HUES6 (cell line): ENCODE measurements around the gene TMEM156.

Experiments
- H3K27ac ChIP-seq: 2 replicates; pipeline ENCODE4 v1.7.0; 2013; ENCODE audit warnings: low read depth, mild to moderate bottlenecking, low read length, inconsistent platforms
- H3K27me3 ChIP-seq: 2 replicates; pipeline ENCODE4 v1.6.1; 2013; ENCODE audit warnings: low read length; ENCODE audit not compliant: control insufficient read depth, insufficient read depth
- H3K36me3 ChIP-seq: 2 replicates; pipeline ENCODE4 v1.6.1; 2013; ENCODE audit warnings: low read length; ENCODE audit not compliant: control insufficient read depth, insufficient read depth
- H3K4me1 ChIP-seq: 2 replicates; pipeline ENCODE4 v1.6.1; 2013; ENCODE audit warnings: low read length; ENCODE audit not compliant: control insufficient read depth, insufficient read depth
- H3K4me3 ChIP-seq: 2 replicates; pipeline ENCODE4 v1.5.1; 2013; ENCODE audit warnings: low read depth, low read length
- H3K9ac ChIP-seq: one replicate; pipeline ENCODE4 v1.6.1; 2013; ENCODE audit warnings: mild to moderate bottlenecking, low read length
- H3K9me3 ChIP-seq: 2 replicates; pipeline ENCODE4 v1.6.1; 2013; ENCODE audit warnings: low read depth, low read length; ENCODE audit not compliant: control insufficient read depth, insufficient read depth

TMEM156 gene, protein sequence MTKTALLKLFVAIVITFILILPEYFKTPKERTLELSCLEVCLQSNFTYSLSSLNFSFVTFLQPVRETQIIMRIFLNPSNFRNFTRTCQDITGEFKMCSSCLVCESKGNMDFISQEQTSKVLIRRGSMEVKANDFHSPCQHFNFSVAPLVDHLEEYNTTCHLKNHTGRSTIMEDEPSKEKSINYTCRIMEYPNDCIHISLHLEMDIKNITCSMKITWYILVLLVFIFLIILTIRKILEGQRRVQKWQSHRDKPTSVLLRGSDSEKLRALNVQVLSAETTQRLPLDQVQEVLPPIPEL

DNA sequence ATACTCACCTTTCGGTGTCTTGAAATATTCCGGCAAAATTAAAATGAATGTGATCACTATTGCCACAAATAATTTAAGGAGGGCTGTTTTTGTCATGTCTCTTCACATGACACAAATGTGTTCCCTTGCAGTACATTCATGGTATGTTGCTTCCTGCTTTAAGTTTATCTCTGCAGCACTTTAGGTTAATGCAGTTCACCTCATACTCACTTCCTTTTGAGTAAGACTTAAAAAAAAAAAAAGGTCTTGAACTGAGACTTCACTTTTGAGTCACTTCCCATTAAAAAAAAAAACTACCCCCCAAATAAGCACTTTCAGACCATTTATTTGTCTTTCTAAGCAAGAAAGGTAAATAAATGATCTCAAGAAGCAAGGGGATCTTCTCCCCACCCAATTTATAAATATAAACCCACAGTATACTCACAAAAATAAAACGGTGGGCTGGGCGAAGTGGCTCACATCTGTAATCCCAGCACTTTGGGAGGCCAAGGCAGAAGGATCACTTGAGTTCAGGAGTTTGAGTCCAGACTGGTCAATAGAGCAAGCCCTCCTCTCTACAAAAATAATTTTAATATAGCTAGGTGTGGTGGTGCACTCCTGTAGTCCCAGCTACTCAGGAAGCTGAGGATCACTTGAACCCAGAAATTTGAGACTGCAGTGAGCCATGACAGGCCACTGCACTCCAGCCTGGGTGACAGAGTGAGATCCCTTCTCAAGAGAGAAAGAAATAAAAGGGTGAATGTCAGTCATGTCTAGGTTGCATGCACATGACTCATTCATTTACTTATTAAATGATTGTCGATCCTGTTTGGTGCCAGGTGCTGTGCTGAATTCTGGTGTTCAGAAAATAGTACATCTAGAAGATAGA is at the start of gene TMEM156:
TMEM156 (minus strand) TSS at position 192 of the 868 bp plus-strand sequence; CDS start at position 96, 96 bp downstream.
- Histone ChIP-seq H3K27ac (no peak within 1 kb of the TSS), H3K9ac (no peak within 1 kb of the TSS), H3K4me1 (no peaks in the 10 kb centered on the region)

DNA sequence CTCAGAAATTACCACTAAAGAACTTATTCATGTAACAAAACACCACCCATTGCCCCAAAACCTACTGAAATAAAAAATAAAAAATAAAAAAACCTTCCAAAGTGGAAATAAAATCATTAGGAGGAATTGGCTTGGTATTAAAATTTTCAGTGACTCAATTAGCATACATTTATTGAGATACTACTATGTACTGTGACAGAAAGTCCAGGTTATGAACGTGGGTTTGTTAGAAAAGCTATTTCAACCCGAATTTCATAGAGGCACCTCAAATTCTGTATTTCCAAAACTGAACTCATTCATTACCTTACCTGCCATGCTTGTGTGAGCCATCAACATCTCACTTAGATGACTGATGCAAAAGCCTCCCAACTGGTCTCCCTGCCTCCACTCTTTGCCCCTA is 46.6 kb upstream of the TMEM156 start:
- 0 out of 2 replicates have a peak, but pooled peaks cover 5% of the 10 kb centered on the region for H3K36me3 ChIP-seq
- H3K9ac ChIP-seq, result no peak overlapping the region
- H3K4me3 ChIP-seq, result no peak overlapping the region
- H3K9me3 ChIP-seq, result no peaks in the 10 kb centered on the region
- H3K27me3 ChIP-seq, result no peaks in the 10 kb centered on the region
- H3K27ac ChIP-seq, result no peak overlapping the region
- no peaks in the 10 kb centered on the region for H3K4me1 ChIP-seq

More for the DNA sequence above, at the start of gene TMEM156:
- Histone ChIP-seq H3K4me3 (no peak within 1 kb of the TSS), H3K9me3 (no peaks in the 10 kb centered on the region), H3K36me3 (no peaks in the 10 kb centered on the region), H3K27me3 (no peaks in the 10 kb centered on the region)

DNA sequence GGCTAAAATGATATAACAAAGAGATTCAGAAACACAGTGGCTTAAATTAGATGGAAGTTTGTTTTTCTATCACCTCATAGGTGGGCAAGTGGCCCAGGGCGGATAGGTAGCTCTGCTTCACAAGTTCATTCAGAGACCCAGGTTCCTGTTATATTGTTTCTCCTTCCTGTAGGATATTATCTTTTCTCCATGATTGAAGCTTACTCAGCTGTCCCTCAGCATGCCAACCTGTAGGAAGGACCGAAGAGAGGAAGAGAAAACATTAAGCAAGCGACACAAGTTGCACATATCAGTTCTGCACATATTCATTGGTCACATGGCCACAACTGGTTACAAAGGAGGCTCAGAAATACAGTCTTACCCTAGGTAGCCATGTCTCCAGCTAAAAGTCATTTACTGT is 36.7 kb upstream of the TMEM156 start:
- H3K4me1 ChIP-seq, result no peaks in the 10 kb centered on the region
- no peaks in the 10 kb centered on the region for H3K9me3 ChIP-seq
- H3K27ac ChIP-seq, result no peak overlapping the region
- no peaks in the 10 kb centered on the region for H3K27me3 ChIP-seq
- no peak overlapping the region for H3K4me3 ChIP-seq
- H3K36me3 ChIP-seq, result no peaks in the 10 kb centered on the region
- no peak overlapping the region for H3K9ac ChIP-seq

DNA sequence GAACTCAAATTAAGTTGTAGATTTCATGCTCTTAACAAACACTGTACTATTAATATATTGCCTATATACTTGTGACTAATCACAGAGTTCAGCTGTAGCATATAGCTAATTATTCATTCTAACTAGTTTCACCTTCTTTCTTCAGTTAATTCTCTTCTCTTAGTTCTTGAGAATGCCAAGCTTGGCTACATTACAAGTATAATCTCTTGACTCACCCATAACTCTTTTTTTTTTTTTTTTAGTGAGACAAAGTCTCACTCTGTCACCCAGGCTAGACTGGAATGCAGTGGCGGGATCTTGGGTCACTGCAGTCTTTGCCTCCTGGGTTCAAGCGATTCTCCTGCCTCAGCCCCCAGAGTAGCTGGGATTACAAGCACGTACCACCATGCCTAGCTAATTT is 35.2 kb upstream of the TMEM156 start:
- no peak overlapping the region for H3K9ac ChIP-seq
- H3K4me3 ChIP-seq, result no peak overlapping the region
- H3K9me3 ChIP-seq, result no peaks in the 10 kb centered on the region
- no peak overlapping the region for H3K27ac ChIP-seq
- peaks cover 7% of the 10 kb centered on the region for H3K4me1 ChIP-seq
- no peaks in the 10 kb centered on the region for H3K36me3 ChIP-seq
- no peaks in the 10 kb centered on the region for H3K27me3 ChIP-seq

DNA sequence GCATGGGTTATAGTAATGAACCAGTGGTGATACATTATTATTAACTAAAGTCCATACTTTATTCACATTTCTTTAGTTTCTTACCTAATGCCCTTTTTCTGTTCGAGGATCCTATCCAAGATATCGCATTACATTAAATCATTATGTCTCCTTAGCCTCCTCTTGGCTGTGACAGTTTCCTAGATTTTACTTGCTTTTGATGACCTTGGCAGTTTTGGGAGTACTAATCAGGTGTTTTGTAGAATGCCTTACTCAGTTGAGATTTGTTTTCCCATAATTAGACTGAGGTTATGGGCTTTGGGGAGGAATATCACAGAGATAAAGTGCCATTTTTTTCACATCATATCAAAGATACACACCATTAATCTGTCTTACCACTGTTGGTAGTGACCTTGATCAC is 34.8 kb upstream of the TMEM156 start:
- peaks cover 10% of the 10 kb centered on the region for H3K4me1 ChIP-seq
- H3K27ac ChIP-seq, result no peak overlapping the region
- no peaks in the 10 kb centered on the region for H3K27me3 ChIP-seq
- no peaks in the 10 kb centered on the region for H3K36me3 ChIP-seq
- H3K9me3 ChIP-seq, result no peaks in the 10 kb centered on the region
- H3K9ac ChIP-seq, result no peak overlapping the region
- H3K4me3 ChIP-seq, result no peak overlapping the region

DNA sequence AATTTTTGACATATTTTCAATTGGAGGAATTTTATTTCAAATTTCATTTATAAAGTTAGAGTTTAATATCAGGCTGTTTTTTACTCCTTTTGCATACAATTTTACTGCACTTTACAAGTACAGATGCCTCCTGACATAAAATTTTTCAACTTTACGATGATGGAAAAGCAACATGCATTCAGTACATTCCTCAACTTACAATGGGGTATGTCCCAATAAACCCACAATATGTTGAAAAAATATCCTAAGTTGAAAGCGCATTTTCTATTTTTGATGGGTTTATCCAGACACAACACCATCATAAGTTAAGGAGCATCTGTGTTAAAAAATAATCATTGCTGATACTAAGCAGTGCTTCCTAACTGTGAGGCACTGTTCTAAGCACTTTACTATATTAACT is 34.2 kb upstream of the TMEM156 start:
- H3K4me1 ChIP-seq, result peaks cover 17% of the 10 kb centered on the region
- H3K36me3 ChIP-seq, result no peaks in the 10 kb centered on the region
- H3K27me3 ChIP-seq, result no peaks in the 10 kb centered on the region
- H3K9ac ChIP-seq, result no peak overlapping the region
- no peak overlapping the region for H3K27ac ChIP-seq
- H3K4me3 ChIP-seq, result no peak overlapping the region
- H3K9me3 ChIP-seq, result no peaks in the 10 kb centered on the region

DNA sequence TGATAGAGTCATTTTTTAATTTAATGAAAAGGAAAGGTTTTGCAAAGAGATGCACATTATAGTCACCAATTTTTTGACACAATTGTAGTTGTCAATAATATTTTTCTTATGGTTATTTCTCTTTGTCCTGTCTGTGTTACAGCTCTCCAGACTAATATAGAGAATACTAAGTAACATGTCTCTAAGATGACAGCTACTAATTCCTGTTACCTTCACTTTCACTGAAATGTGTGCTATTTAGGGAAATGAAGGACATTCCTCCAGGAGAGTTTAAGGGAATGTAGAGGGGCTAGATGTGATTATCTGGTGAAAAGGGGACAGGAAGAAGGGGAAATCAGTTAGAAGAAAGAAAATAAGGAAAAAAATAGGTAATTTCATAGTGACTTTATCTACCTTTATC is 31.2 kb upstream of the TMEM156 start:
- no peaks in the 10 kb centered on the region for H3K9me3 ChIP-seq
- H3K27me3 ChIP-seq, result no peaks in the 10 kb centered on the region
- no peak overlapping the region for H3K9ac ChIP-seq
- peaks cover 18% of the 10 kb centered on the region for H3K4me1 ChIP-seq
- no peak overlapping the region for H3K4me3 ChIP-seq
- no peak overlapping the region for H3K27ac ChIP-seq
- no peaks in the 10 kb centered on the region for H3K36me3 ChIP-seq

DNA sequence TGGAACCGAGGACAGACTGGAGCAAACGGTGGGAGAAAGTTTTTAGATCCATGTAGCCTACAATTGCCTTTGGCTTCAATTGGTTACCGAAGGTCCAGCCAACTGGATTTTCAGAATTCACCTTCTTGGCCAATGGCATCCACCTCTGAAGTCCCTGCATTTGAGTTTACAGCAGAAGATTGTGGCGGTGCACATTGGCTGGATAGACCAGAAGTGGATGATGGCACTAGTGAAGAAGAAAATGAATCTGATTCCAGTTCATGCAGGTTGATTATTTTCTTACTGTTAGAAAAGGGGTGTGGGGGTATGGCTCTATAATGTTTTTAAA is 30.5 kb upstream of the TMEM156 start:
- no peak overlapping the region; the same call in 1 of the 2 replicates for H3K4me3 ChIP-seq

DNA sequence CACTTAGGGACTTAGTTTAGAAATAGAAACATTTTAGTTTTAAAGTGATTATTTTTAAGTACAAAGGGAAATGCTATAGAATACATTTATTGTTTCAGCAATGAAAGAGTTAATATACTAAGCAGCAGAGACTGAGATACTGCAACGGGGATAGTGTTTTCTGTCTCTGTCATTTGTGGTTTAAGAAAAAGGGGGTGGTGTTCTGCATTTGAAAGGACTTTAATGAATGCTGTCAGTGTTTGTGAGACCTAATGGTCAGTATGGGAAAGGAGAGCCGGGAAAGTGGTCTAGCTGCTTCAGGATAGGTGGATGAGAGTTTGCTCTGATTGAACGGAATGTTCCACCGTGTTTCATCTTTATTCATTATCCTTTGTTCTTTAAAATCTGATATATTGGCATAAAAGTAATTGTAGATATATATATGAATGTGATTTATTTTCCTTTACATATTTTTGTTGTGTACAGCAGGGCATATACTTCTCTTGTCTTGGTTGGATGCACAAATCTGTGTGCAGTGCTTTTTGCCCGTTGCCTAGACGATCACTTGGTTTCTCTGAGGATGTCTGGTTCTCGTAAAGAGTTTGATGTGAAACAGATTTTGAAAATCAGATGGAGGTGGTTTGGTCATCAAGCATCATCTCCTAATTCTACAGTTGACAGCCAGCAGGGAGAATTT is 30.0 kb upstream of the TMEM156 start, which contains the start of gene KLHL5:
KLHL5 (plus strand) TSS at position 139 of the 676 bp plus-strand sequence; CDS start at position 560, 421 bp downstream.
- Histone ChIP-seq H3K4me3 (peak within 1 kb of the TSS; percentile 24), H3K36me3 (no peaks in the 10 kb centered on the region)

More for the DNA sequence above, 30.5 kb upstream of the TMEM156 start:
- H3K36me3 ChIP-seq, result no peaks in the 10 kb centered on the region
- no peak overlapping the region for H3K27ac ChIP-seq
- H3K27me3 ChIP-seq, result no peaks in the 10 kb centered on the region
- H3K9ac ChIP-seq, result no peak overlapping the region
- peaks cover 18% of the 10 kb centered on the region for H3K4me1 ChIP-seq
- no peaks in the 10 kb centered on the region for H3K9me3 ChIP-seq

DNA sequence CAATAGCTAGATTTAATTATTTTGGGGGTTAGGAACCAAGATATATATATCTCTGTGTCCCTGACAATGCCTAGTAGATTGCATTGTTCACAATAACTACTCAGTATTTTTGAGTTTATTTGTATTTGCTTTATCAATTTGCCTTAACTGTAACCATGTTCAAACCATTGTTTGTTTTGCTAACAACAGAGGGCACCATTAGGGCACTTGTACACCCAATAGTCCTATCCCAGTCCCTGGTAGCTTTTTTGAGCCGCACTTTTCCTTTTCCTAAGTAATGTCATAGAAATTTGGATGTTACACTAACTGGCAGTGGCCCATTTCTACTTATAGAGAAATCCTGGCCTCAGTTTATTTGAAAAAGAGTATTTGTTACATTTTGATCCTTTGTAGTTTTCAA is 29.2 kb upstream of the TMEM156 start:
- H3K4me3 ChIP-seq, result no peak overlapping the region
- H3K27ac ChIP-seq, result no peak overlapping the region
- peaks cover 18% of the 10 kb centered on the region for H3K4me1 ChIP-seq
- H3K9ac ChIP-seq, result no peak overlapping the region
- no peaks in the 10 kb centered on the region for H3K36me3 ChIP-seq
- H3K9me3 ChIP-seq, result no peaks in the 10 kb centered on the region
- H3K27me3 ChIP-seq, result no peaks in the 10 kb centered on the region

More for the DNA sequence above, 30.0 kb upstream of the TMEM156 start, which contains the start of gene KLHL5:
- H3K9ac ChIP-seq, result no peak within 1 kb of the TSS
- H3K27me3 ChIP-seq, result no peaks in the 10 kb centered on the region
- H3K9me3 ChIP-seq, result no peaks in the 10 kb centered on the region
- H3K4me1 ChIP-seq, result peaks cover 18% of the 10 kb centered on the region
- no peak within 1 kb of the TSS for H3K27ac ChIP-seq

DNA sequence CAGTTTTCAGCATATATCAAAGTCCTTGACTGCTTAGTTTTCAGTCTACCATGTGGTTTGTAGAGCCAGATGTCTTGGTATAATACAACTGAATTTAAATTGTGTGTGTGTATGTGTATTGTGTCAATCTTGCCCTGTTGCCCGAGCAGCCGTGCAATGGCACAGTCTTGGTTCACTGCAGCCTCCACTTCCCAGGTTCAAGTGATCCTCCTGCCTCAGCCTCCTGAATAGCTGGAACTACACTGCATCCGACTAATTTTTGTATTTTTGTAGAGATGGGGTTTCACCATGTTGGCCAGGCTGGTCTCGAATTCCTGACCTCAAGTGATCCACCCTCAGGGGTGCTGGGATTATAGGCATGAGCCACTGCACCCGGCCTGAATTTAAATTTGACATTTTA is 23.8 kb upstream of the TMEM156 start:
- H3K9ac ChIP-seq, result no peak overlapping the region
- H3K36me3 ChIP-seq, result no peaks in the 10 kb centered on the region
- no peak overlapping the region for H3K4me3 ChIP-seq
- H3K4me1 ChIP-seq, result peaks cover 10% of the 10 kb centered on the region
- H3K27me3 ChIP-seq, result no peaks in the 10 kb centered on the region
- H3K27ac ChIP-seq, result no peak overlapping the region
- H3K9me3 ChIP-seq, result no peaks in the 10 kb centered on the region
